K562 (cell line): ENCODE measurements around the gene BCAR3. TPM values are rescaled to one million over a fixed set of nuclear protein-coding genes. Genes with fewer than 3 reads are reported as not detected.

ENCODE experiments used
- ATAC-seq: fragments of 200-7000 bp; cut with Tn5 transposase; 3 replicates; pipeline ENCODE4 v1.9.1; 2020; ENCODE audit warnings: moderate library complexity
- BruUV-seq: library from RNA; stranded (reverse); fragments of 400-500 nt; replicated peaks from 2 replicates; lab custom pipeline; 2021; lab: Mats Ljungman, UMichigan
- CTCF ChIA-PET: fragments of 300-600 bp; formaldehyde crosslinking; extraction: SDS; loops from one replicate; lab custom pipeline; 2021; ENCODE audit warnings: low intra/inter-chr PET ratio; lab: Yijun Ruan, JAX
- POLR2A ChIA-PET: fragments of 300-600, 350-650 bp; sonication (Branson Sonifier 250); formaldehyde crosslinking; extraction: SDS; loops from one replicate; lab custom pipeline; 2021; ENCODE audit warnings: antibody characterized with exemption, inconsistent platforms; lab: Yijun Ruan, JAX
- DNase-seq, 4 experiments: peaks; one replicate each; pipeline versions ENCODE4 v3.0.0 to v3.0.0-alpha.2; 2011 to 2018; ENCODE audit warnings: low spot score in 3 of 4, mixed read lengths in 3 of 4; ENCODE audit errors: extremely low read depth in 1 of 4
- FAIRE-seq: peaks from 2 replicates; lab custom pipeline; 2011; peaks lifted over from hg19 to GRCh38; lab: Jason Lieb, UNC
- H2AFZ ChIP-seq: 2 replicates; pipeline ENCODE4 v1.6.0; 2011; ENCODE audit warnings: low read depth, low read length, control low read depth, inconsistent platforms
- H3K27ac ChIP-seq: fragments of 200-600 bp; 3 replicates; pipeline ENCODE4 v1.8.0; 2011; ENCODE audit warnings: low read depth, mild to moderate bottlenecking, control low read depth, inconsistent platforms, low read length, moderate library complexity, mixed read lengths; ENCODE audit errors: extremely low read depth
- H3K27me3 ChIP-seq, 2 experiments: fragments of 300-600 bp in 1 of 2; 2 replicates in 1 of 2; 3 replicates in 1 of 2; pipeline versions ENCODE4 v1.6.0 to v1.8.0; 2011; ENCODE audit warnings: inconsistent platforms in 2 of 2, low read length in 2 of 2, mild to moderate bottlenecking in 1 of 2, mixed read lengths in 1 of 2, moderate library complexity in 1 of 2; ENCODE audit not compliant: control insufficient read depth in 2 of 2, insufficient read depth in 2 of 2
- H3K36me3 ChIP-seq: fragments of 300-600 bp; 3 replicates; pipeline ENCODE4 v1.8.0; 2011; ENCODE audit warnings: mild to moderate bottlenecking, low read length, inconsistent platforms; ENCODE audit not compliant: control insufficient read depth, insufficient read depth
- H3K4me1 ChIP-seq, 2 experiments: fragments of 200-600 bp in 1 of 2; replicated peaks in 1 of 2; 2 replicates in 1 of 2; 3 replicates in 1 of 2; pipeline versions ENCODE4 v1.5.1 to v1.8.0; 2011; ENCODE audit warnings: inconsistent platforms in 2 of 2, low read length in 2 of 2, mild to moderate bottlenecking in 1 of 2, mixed read lengths in 1 of 2, moderate library complexity in 1 of 2; ENCODE audit not compliant: control insufficient read depth in 2 of 2, insufficient read depth in 2 of 2
- H3K4me2 ChIP-seq: 2 replicates; pipeline ENCODE4 v1.6.1; 2011; ENCODE audit warnings: low read length, control low read depth, inconsistent platforms, mixed read lengths; ENCODE audit not compliant: insufficient read depth
- H3K4me3 ChIP-seq: fragments of 200-600 bp; sonication (generic), shearing (Covaris generic); 2 replicates; pipeline ENCODE4 v1.5.1; 2016; ENCODE audit warnings: control low read depth, inconsistent platforms
- H3K79me2 ChIP-seq: fragments of 200-600 bp; 3 replicates; pipeline ENCODE4 v1.8.0; 2011; ENCODE audit warnings: low read length, inconsistent platforms; ENCODE audit not compliant: control insufficient read depth, insufficient read depth
- H3K9ac ChIP-seq, 2 experiments: 2 replicates each; pipeline versions ENCODE4 v1.6.0 to v1.6.1; 2011; ENCODE audit warnings: low read depth in 2 of 2, low read length in 2 of 2, control low read depth in 1 of 2, inconsistent platforms in 1 of 2, mild to moderate bottlenecking in 1 of 2, mixed read lengths in 1 of 2; ENCODE audit not compliant: insufficient read depth in 1 of 2
- H3K9me1 ChIP-seq: one replicate; pipeline ENCODE4 v1.6.0; 2011; ENCODE audit warnings: inconsistent platforms, mild to moderate bottlenecking, low read length, moderate library complexity; ENCODE audit not compliant: control insufficient read depth, insufficient read depth
- H3K9me3 ChIP-seq: replicated peaks from 2 replicates; pipeline ENCODE4 v1.5.1; 2011; ENCODE audit warnings: low read depth, low read length, inconsistent platforms; ENCODE audit not compliant: control insufficient read depth, insufficient read depth
- H4K20me1 ChIP-seq: replicated peaks from 2 replicates; pipeline ENCODE4 v1.6.1; 2011; ENCODE audit warnings: low read length, inconsistent platforms, mixed read lengths; ENCODE audit not compliant: control insufficient read depth, insufficient read depth
- MEIS2 ChIP-seq: fragments of 450-650 bp; IDR thresholded peaks from 2 replicates; pipeline ENCODE4 v1.6.1; 2014; ENCODE audit warnings: mild to moderate bottlenecking; ENCODE audit not compliant: partially characterized antibody
- WGBS: fragments of 100-300 bp; shearing (Covaris generic); methylation state at CpG from one replicate; pipeline ENCODE4 v1.1.6; 2016; ENCODE audit warnings: low coverage, mixed read lengths; ENCODE audit not compliant: insufficient coverage; ENCODE audit errors: missing lambda C conversion rate; 5-methylcytosine and 5-hydroxymethylcytosine counted together
- in situ Hi-C: fragments of 300-500 bp; cut with MboI; formaldehyde crosslinking; loops from 4 replicates; pipeline ENCODE4 v1.15.0; 2018; ENCODE audit warnings: inconsistent platforms, mixed read lengths
- intact Hi-C: fragments of 100-400 bp; cut with micrococcal nuclease; formaldehyde crosslinking; loops from 2 replicates; pipeline ENCODE4 v1.14.2; 2022
- polyA plus RNA-seq, 8 experiments: library from polyadenylated mRNA; depleted of rRNA in 4 of 8; stranded (reverse) in 5 of 8; unstranded in 3 of 8; fragments of >200 nt; fragmentation: Nextera tagmentation in 2 of 8; fragmentation: Illumina TruSeq in 1 of 8; extraction: Ambion mirVana in 2 of 8; extraction: Trizol in 1 of 8; gene quantifications; 2 replicates each; pipeline versions ENCODE4 v1.2.1 to v1.2.3, GENCODE V29; 2011 to 2014; ENCODE audit warnings: inconsistent platforms in 1 of 8, missing spikeins in 1 of 8
- total RNA-seq, 7 experiments: library from RNA; depleted of rRNA in 6 of 7; stranded (reverse); fragments of >200 nt in 6 of 7; fragmentation: Illumina TruSeq in 2 of 7; extraction: Trizol in 2 of 7; gene quantifications; 2 replicates each; pipeline versions ENCODE4 v1.2.1 to v1.2.3, GENCODE V29; 2011 to 2021; ENCODE audit warnings: low replicate concordance in 1 of 7
- TF ChIP-seq, protein P1 (sequence below), 2 experiments: fragments of 450-650 bp; formaldehyde crosslinking in 1 of 2; IDR thresholded peaks; 2 replicates each; pipeline versions ENCODE4 v1.4.0 to v1.6.1; 2014 to 2020; ENCODE audit warnings: mild to moderate bottlenecking in 2 of 2, borderline replicate concordance in 1 of 2, low read depth in 1 of 2
- TF ChIP-seq, protein P2 (sequence below), 2 experiments: fragments of 450-650 bp; IDR thresholded peaks; 2 replicates each; pipeline ENCODE4 v1.6.1; 2018; ENCODE audit warnings: mild to moderate bottlenecking in 2 of 2, low read depth in 1 of 2; ENCODE audit not compliant: partially characterized antibody in 2 of 2

Gene BCAR3
- total and polyA plus RNA-seq, 9 of the 15 experiments (the other 6 are each of a cell fraction or from before 2014, with no cell fraction given) = 1.8 to 6.3 (median 3.8) TPM

DNA sequence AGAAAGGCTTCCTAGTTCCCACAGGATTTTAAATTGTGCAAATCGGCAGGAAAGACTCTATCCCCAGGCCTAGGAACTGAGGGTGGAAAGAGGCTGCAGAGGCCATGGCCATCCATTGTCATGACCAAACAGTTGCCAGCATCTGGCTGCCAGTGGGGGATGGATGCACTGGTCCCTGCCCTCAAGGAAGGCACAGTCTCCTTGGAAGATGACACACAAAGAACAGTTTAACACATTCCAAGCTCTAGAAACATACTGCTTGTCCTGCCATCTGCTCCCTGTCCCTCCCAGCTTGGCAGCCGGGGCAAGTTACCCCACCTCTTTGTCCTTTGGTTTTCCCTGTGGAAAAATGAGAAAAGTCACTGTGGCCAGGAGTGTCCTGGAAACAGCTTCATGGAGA lies 83.2 kb downstream of the BCAR3 start (continued):
- TF ChIP-seq, protein P1, sequence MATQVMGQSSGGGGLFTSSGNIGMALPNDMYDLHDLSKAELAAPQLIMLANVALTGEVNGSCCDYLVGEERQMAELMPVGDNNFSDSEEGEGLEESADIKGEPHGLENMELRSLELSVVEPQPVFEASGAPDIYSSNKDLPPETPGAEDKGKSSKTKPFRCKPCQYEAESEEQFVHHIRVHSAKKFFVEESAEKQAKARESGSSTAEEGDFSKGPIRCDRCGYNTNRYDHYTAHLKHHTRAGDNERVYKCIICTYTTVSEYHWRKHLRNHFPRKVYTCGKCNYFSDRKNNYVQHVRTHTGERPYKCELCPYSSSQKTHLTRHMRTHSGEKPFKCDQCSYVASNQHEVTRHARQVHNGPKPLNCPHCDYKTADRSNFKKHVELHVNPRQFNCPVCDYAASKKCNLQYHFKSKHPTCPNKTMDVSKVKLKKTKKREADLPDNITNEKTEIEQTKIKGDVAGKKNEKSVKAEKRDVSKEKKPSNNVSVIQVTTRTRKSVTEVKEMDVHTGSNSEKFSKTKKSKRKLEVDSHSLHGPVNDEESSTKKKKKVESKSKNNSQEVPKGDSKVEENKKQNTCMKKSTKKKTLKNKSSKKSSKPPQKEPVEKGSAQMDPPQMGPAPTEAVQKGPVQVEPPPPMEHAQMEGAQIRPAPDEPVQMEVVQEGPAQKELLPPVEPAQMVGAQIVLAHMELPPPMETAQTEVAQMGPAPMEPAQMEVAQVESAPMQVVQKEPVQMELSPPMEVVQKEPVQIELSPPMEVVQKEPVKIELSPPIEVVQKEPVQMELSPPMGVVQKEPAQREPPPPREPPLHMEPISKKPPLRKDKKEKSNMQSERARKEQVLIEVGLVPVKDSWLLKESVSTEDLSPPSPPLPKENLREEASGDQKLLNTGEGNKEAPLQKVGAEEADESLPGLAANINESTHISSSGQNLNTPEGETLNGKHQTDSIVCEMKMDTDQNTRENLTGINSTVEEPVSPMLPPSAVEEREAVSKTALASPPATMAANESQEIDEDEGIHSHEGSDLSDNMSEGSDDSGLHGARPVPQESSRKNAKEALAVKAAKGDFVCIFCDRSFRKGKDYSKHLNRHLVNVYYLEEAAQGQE (IDR thresholded peaks at IDR 0.05; ENCODE audit: borderline replicate concordance) = no peak
- TF ChIP-seq, protein P1 (CRISPR knock-in tag; IDR thresholded peaks at IDR 0.05; ENCODE audit: low read depth) = no peak

- Histone ChIP-seq H3K27me3 (peaks cover 29 to 51% of the 10 kb centered on the region in 2 experiments), H3K27ac (no peak overlapping the region), H3K4me1 (no peaks in the 10 kb centered on the region; a peak in 1 of 5 replicates), H3K4me3 (no peak overlapping the region), H3K36me3 (no peaks in the 10 kb centered on the region), H3K9ac (no peak overlapping the region), H3K79me2 (no peaks in the 10 kb centered on the region), H2AFZ (no peak overlapping the region), H3K4me2 (no peak overlapping the region), H4K20me1 (no peaks in the 10 kb centered on the region), H3K9me3 (no peaks in the 10 kb centered on the region), H3K9me1 (no peaks in the 10 kb centered on the region)
- 6% methylated on average over 6 of the region's 6 CpGs for WGBS
- intact Hi-C loops = no loop called here
- POLR2A ChIA-PET = interaction anchor here (1.3 kb wide), 1 partner anchor 20 kb away, joined by 4 read pairs; no protein-coding TSS in a partner anchor
- CTCF ChIA-PET = no interaction called here
- BruUV-seq = no TSS peak
- ATAC-seq (no peak), FAIRE-seq (no peak), DNase-seq (no peak)
- in situ Hi-C loops = no loop called here
- TF ChIP-seq MEIS2 = no peak
- TF ChIP-seq, protein P2, sequence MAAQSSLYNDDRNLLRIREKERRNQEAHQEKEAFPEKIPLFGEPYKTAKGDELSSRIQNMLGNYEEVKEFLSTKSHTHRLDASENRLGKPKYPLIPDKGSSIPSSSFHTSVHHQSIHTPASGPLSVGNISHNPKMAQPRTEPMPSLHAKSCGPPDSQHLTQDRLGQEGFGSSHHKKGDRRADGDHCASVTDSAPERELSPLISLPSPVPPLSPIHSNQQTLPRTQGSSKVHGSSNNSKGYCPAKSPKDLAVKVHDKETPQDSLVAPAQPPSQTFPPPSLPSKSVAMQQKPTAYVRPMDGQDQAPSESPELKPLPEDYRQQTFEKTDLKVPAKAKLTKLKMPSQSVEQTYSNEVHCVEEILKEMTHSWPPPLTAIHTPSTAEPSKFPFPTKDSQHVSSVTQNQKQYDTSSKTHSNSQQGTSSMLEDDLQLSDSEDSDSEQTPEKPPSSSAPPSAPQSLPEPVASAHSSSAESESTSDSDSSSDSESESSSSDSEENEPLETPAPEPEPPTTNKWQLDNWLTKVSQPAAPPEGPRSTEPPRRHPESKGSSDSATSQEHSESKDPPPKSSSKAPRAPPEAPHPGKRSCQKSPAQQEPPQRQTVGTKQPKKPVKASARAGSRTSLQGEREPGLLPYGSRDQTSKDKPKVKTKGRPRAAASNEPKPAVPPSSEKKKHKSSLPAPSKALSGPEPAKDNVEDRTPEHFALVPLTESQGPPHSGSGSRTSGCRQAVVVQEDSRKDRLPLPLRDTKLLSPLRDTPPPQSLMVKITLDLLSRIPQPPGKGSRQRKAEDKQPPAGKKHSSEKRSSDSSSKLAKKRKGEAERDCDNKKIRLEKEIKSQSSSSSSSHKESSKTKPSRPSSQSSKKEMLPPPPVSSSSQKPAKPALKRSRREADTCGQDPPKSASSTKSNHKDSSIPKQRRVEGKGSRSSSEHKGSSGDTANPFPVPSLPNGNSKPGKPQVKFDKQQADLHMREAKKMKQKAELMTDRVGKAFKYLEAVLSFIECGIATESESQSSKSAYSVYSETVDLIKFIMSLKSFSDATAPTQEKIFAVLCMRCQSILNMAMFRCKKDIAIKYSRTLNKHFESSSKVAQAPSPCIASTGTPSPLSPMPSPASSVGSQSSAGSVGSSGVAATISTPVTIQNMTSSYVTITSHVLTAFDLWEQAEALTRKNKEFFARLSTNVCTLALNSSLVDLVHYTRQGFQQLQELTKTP (IDR thresholded peaks at IDR 0.05; ENCODE audit: low read depth in 1 of 2, partially characterized antibody in 2 of 2) = no peak
These were observed 83.9 kb downstream of the BCAR3 start for GRCh38 chr1:93597709-93598108.
